HG03571 (cell line): ENCODE measurements around the gene SLC5A6.
"Not testable (repeated sequence)": the region's sequence is repeated elsewhere in the genome, so short reads cannot be mapped to it uniquely, and the experiment has no call there.

Experiments used
- ATAC-seq: cut with Tn5 transposase; IDR thresholded peaks from one replicate; pipeline ENCODE4 v1.9.1; 2021; ENCODE audit not compliant: unreplicated experiment

SLC5A6 gene

GRCh38 chr2:27177441-27178351 is 34.4 kb downstream of the SLC5A6 start:
- ATAC-seq, result no peak

GRCh38 chr2:27175781-27176180 is 36.3 kb downstream of the SLC5A6 start:
- ATAC-seq, result not testable (repeated sequence)

DNA sequence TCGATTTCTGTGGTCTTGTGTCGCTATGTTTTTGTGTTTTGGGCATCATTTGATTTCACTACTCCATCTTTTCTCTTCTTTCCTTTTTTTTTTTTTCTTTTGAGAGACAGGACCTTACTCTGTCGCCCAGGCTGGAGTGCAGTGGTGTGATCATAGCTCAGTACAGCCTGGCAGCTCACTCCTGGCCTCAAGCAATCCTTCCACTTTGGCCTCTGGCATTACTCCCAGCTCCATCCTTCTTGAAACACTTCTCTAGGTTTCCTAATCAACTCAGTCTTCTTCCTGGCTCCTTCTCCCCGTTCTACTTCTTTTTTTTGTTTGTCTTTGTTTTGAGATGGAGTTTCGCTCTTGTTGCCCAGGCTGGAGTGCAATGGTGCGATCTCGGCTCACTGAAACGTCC is 36.7 kb downstream of the SLC5A6 start:
- no peak for ATAC-seq

DNA sequence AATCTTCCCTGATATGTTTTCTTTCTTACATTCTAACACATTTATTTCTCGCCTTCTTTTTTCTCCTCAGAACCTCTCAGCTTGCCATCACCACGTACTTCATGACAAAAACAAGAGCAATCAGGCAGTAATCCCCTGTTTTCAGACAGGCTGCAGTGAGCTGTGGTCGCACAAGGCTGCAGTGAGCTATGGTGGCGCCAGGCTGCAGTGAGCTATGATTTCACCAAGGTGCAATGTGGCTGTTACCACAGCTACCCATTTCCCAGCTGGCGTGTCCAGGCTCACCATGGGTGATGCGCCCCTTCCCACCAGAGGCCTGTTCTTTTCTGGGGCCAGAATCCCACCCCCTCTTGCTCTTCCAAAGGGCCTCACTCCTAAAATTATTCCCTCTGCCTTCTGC is 37.4 kb downstream of the SLC5A6 start:
- ATAC-seq, result no peak

- no peak for ATAC-seq
These were observed 40.7 kb downstream of the SLC5A6 start for GRCh38 chr2:27171351-27171848.

GRCh38 chr2:27170581-27171337 is 41.3 kb downstream of the SLC5A6 start:
- no peak for ATAC-seq

- ATAC-seq, result no peak
These were observed 46.9 kb downstream of the SLC5A6 start for GRCh38 chr2:27164960-27165763.

DNA sequence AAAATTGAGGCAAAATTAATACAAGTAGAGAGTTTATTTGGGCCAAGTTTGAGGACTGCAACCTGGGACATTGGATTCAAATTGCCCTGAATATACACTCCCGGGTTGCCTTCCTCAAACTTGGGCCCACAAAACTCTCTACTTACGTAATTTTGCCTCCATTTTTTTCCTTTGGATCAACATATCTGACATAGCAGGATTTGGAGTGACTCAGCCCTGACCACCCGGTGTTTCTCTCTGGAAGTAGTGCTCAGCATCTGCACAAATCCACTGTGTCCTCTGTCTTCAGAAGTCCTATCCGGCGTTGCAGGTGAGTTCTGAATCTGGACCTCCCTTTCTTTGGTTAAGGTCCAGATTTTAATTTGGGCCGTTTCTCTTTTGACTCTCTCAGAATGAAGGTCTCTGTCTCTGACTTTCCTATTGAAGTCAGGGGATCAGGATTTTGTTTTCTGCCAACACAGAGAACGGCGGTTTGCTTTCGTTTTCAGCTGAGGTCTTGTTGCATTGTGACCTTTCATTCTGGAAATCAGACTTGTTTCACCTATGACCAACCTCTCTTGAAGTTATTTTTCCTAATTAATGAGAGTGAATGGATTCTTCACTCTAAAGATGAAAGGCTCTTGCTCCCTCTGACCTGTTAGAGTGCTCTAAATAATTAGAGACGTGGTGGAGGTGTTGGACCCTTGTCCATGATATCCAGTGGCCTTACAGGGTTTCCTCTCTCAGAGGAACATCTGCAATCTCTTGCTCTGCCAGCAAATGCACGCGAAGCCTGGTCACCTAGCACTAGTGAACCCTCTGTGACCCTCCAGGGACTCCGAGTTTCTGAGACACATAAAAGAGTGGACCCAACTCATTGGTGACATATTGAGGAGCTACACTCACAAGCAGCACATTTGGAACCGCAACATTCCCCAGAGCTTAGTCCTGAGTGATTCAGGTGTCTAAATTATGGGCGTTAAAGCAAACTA is 49.6 kb downstream of the SLC5A6 start:
- ATAC-seq, result no peak

- no peak for ATAC-seq
These were observed 51.9 kb downstream of the SLC5A6 start for GRCh38 chr2:27160191-27160590.

DNA sequence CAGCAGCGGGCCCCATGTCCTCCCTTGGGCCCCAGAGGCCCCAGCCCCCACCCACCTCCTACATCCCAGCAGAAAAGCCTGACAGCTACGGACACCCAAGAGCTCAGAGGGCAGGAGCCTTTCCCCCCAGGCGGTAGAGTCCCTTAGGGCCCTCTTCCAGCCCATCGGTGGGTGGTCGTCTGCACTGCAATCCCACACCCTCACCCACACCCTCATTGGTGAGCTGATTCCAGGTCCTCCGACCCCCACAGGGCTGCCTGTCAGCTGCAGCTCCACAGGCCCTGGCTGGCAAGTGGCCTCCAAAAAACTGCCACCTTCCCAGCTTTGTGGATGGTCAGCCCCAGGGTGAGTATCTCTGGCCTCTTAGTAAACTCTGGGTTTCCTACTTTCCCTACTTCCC is 52.8 kb downstream of the SLC5A6 start:
- no peak for ATAC-seq

DNA sequence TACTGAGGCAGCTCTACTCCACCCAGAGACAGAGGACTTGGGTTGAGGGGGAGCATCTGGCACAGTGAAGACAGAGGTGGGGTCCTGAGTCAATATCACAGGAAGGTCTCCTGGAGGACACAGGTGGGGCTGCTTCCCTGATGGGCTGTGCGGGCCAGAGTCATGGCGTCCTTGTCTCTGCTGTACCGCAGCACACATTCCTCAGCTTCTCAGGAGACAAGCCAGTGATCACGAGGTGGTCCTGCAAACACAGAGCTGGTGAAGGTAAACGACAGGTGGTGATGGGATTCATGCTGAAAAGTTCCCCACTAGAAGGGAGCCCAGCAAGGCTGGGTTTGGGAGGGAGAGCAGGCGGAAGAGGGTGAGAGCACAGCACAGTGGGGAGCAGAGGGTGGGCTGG is 53.6 kb downstream of the SLC5A6 start:
- no peak for ATAC-seq

DNA sequence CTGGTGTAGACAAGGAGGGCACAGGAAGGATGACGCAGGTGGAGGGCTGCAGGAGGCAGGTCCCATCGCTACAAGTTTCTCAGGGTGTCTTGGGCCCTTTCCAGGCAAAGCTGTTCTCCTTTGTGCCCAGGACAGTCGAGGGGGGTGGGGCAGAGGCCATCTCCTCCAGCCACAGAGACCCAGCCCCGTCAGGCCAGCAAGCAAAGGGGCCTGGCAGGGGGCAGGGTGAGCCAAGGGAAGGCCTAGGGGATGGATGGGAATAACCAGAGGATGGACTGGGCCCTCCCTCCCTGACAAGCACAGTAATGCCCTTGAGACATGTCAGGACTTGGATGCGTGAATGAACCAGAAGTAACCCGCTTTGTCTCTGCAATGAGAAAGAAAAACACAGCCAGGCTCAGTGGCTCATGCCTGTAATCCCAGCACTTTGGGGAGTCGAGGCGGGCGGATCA is 57.0 kb downstream of the SLC5A6 start:
- ATAC-seq, result no peak

DNA sequence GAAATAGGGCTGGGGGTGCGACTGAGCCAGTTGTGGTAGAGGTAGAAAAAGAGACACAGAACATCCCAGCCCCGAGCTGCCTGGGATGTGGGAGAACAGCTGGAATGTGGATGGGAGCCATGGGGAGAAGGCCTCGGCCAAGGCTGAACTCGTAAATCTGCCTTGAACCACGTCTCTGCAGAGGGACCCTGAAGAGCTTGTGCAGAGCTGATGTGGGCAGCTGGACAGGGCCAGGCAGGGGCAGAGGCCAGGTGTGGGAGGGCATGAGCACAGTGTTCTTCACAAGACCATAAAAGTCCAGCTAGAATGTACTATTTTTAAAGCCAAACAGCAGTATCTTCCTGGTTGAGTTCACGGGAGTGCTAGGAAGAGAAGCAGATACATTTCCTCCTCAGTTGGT is 57.6 kb downstream of the SLC5A6 start:
- ATAC-seq, result no peak

DNA sequence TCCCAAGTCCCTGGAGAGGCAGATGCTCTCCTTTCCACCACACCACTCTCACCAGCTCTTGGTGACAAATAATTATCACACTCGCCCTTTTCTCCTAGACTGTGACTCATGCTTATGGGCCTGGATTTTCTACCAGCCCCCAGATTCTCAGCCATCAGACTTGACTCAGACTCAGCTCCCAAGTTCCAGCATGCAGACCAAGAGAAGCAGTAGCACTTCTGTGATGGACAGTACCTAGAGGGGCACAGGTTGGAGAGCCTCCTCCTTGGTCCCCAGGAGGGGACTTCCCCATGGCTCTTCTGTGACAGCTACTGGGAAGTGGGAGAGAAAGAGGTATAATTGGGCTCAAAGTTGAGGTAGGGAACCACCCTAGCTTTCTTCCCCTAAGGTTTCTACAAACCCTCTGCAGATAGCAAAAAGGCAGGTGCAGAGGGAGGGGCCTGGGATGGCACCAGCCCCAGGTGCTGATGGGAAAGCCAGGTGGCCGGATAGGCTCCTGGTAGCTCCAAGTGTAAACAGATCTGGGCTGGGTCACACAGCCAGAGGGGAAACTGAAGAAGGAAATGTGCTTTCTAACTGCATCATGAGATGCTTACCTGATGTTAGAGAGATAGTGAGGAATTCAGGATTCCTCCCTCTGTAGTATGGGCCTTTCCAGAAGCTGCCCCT is 59.1 kb downstream of the SLC5A6 start:
- ATAC-seq, result no peak

- no peak for ATAC-seq
These were observed 59.8 kb downstream of the SLC5A6 start for GRCh38 chr2:27152102-27152795.

DNA sequence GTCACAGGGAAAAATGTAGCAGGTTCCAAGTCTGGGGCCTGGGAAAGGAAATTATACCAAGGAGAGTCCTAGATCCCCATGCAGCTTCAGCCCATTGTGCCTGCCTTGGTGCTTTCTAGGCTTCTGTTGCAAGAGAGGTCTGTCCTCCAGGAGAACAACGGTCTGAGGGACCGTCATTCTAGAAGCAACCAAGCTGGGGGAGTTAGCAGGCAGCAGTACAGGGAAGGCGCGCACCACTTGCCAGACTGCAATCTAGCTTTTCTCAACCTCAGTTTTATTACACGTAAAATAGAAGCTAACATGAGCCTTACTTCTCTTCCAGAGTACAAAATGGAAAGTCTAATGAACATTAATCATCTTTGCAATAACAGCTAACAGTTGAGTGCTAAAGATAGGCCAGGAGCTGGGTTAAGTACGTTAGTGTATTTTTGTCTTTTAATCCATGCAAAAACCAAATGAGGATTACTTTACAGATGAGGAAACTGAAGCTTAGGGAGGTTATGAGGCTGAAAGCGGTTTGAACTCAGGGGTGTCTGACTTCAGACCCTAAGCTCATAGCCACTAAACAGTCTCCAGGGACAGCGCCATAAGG is 61.3 kb downstream of the SLC5A6 start:
- ATAC-seq, result no peak
